SKM-1 (cell line): Measurements from ENCODE around the gene JSRP1.

Experiments used
- DNase-seq: peaks from one replicate; lab custom pipeline; 2025; ENCODE audit not compliant: unreplicated experiment; lab: John Stamatoyannopoulos, UW

JSRP1 gene

GRCh38 chr19:2219726-2220125 is 36.5 kb downstream of the JSRP1 start:
- DNase-seq = no peak

- no peak for DNase-seq
These were observed 38.6 kb downstream of the JSRP1 start for GRCh38 chr19:2217591-2217990.

- DNase-seq = no peak
These were observed 39.6 kb downstream of the JSRP1 start for GRCh38 chr19:2216361-2217225.

- no peak for DNase-seq
These were observed 40.9 kb downstream of the JSRP1 start for GRCh38 chr19:2215281-2215751.

- no peak for DNase-seq
These were observed 42.0 kb downstream of the JSRP1 start for GRCh38 chr19:2214251-2214650.

- no peak for DNase-seq
These were observed 42.4 kb downstream of the JSRP1 start for GRCh38 chr19:2213799-2214198.

GRCh38 chr19:2212861-2213711 is 43.1 kb downstream of the JSRP1 start:
- no peak for DNase-seq

GRCh38 chr19:2210987-2211740 is 45.1 kb downstream of the JSRP1 start:
- DNase-seq = no peak

GRCh38 chr19:2210206-2210605 is 46.0 kb downstream of the JSRP1 start:
- DNase-seq = no peak

- no peak for DNase-seq
These were observed 46.8 kb downstream of the JSRP1 start for GRCh38 chr19:2209408-2209807.

- DNase-seq = no peak
These were observed 47.2 kb downstream of the JSRP1 start for GRCh38 chr19:2208975-2209374.

- no peak for DNase-seq
These were observed 48.0 kb downstream of the JSRP1 start for GRCh38 chr19:2207991-2208860.

GRCh38 chr19:2207008-2207407 is 49.2 kb downstream of the JSRP1 start:
- DNase-seq = no peak

- DNase-seq = no peak
These were observed 53.9 kb downstream of the JSRP1 start for GRCh38 chr19:2202366-2202765.
